GM21825 (cell line): ENCODE data around the gene STK39.

Source experiments
- ATAC-seq: cut with Tn5 transposase; IDR thresholded peaks from one replicate; pipeline ENCODE4 v1.9.1; 2021; ENCODE audit warnings: mild to moderate bottlenecking, moderate library complexity; ENCODE audit not compliant: unreplicated experiment

STK39 gene

GRCh38 chr2:168185583-168186274, 61.7 kb downstream of the STK39 start:
- ATAC-seq, result no peak

DNA sequence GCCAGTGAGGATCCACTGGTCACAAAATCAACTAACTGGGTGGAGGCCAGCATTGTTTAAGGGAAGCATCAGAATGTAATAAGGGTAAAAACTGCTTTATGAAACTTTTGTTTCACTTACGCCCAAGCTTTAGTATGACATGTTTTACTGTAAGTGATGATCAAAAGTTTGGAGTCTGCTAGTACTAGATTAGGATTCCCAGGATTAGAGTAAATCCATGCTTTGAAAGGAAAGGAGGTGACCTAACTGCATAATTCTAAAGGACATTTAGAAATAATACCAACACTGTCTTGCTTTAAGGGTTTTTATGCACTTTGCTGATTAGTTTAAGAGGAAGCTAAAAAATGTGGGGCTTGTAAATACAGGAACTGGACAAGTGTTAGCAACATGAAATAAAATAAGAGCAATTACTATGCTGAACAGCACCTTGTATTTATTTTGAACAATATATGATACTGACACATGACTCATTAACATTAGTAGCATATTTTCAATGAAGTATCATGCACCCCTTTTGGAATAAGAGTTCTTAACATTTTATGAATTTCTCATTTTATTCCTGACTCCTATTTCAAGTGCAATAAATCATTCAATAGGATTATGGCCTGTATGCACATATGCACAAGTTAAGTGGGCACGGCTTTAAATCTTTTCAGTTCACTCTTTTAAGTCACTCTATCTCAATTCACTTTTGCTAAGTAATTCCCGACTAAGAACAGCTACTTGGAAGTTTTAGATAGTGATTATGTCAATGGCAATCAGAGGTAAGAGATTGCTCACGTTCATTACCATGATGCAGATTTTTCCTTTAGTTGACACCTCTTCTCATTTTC, 62.5 kb downstream of the STK39 start:
- no peak for ATAC-seq

DNA sequence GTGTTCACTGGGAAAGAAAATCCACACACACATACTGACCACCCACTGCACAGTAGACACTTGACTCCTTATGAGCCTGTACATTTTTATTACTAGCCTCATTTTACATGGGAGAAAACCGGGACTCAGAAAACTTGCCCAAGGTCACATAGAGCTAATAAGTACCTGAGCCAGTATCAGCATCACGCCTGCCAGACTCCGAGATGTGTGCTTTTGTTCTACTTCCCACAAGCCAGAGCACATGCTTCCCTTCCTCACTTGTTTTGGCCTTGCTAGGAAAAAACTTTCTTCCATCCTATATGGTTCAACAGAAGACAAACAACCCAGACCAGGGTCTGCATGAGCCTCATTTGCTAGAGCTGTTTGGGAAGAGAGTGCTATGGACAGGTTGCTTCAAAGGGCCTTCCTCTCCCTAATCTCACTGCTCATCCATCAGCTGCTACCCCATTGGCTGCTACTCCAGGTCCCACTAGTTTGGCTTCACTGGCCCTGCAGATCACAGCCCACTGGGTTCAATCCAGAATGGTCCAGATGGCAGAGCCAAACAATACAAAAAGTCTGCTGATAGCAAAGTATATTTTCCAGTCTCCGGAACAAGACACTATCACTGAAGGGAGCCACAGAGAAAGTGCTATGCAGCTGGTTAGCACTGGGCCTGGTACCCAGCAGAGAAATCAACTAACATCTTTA, 63.9 kb downstream of the STK39 start:
- ATAC-seq, result no peak

DNA sequence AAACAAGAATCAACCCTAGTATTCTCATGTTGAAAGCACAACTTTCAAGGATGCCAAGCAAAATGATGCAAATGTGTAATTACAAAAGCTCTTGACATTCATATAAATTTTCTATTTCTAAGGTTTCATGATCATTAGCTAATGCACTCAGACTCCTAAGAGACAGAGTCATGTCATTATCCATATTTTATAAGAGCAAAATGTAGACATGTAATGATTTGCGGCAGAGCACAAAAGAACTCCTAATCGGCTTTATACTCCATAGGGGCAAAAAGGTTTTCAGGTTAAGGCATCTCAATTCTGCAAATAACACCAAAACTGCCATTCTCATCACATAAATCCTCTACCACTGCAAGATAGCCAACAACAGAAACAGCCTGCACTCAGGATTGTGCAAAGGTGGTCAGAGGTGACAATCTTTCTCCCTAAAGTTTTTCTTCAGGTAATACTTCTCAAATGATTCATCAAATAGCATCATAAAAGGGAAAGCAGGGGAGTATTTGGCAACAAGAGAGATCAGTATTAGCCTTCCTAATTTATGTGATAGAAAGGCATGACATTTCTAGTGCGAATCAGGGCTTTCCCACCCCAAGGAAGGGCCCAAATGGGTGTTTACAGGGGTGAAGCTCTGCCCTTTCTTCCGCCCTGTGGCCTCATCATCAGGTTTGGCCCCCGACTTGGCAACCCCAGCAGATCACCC, 64.7 kb downstream of the STK39 start:
- ATAC-seq, result no peak

DNA sequence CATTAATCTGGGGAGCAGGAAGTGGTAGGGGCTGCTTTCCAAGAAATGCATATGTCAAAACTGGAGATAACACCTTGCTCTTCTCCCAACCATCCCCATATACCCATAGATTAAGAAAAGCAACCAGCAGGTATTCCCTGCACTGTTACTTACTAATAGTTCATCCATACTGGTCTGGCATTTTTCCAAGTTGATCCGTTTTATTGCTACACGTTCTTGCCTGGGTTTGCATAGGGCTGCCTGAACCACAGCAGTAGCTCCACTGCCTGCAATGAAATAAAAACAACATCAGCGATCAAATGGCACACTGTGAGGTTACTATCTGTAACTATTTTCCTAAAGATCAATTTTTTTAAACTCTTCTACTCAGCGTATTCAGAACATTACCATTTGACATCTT, 65.6 kb downstream of the STK39 start:
- ATAC-seq, result no peak

GRCh38 chr2:168180914-168181313, 66.5 kb downstream of the STK39 start:
- no peak for ATAC-seq

- no peak for ATAC-seq
Measured at GRCh38 chr2:168180483-168180882, 66.9 kb downstream of the STK39 start.

DNA sequence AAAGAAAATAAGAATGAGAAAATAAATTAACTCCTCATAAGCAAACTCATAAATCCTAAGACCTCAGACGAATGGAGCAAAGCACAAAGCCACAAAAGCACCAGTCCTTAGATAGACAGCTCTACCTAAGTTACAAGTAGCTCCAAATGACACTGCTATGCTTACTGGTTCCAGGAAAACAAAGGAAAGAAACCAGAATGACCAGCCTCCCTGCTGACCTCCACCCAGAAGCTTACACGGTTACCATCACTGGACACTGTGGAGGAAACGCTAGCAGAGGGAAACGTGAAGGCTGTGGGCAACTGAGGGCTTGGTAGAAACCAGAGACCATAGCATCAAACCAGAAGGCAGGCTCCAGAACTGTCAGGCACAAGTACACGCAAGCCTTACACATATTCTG, 67.8 kb downstream of the STK39 start:
- ATAC-seq, result no peak

GRCh38 chr2:168178520-168179324, 68.7 kb downstream of the STK39 start:
- no peak for ATAC-seq

- ATAC-seq, result no peak
Measured at GRCh38 chr2:168176402-168176801, 71.0 kb downstream of the STK39 start.

DNA sequence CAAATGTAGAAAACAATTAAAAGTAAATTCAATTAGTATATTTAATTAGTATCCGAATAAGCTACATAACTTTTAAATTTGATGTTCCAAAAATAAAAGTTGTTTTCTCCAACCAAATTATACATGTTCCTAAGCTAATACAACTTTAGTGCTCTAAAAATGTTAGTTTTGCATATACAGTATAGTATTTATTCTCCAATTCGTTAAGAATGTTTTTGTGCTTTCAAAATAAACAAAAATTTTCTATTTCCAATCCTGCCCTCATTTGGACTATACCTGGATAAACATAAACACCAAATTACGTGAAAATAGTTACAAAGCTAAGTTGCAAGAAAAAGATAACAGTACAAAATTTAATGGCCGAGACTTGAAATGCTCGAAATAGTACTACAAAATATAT, 71.9 kb downstream of the STK39 start:
- no peak for ATAC-seq

DNA sequence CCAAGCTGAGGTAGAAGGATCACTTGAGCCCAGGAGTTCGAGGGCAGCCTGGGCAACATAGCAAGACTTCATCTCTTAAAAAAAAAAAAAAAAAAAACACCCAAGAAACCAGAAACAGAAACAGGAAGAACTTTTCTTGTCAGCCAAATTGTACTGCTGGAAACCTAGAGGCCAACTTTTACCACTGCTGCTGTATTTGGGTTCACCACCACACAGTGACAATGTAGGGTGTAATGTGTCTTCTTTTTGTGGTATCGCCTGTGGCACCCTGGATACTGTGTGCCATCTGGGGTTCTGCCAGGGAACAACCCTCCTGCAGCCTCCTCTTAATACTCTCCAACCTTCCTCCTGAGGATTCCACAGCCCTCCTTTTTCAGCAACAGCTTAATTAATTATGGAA, 72.6 kb downstream of the STK39 start:
- no peak for ATAC-seq

DNA sequence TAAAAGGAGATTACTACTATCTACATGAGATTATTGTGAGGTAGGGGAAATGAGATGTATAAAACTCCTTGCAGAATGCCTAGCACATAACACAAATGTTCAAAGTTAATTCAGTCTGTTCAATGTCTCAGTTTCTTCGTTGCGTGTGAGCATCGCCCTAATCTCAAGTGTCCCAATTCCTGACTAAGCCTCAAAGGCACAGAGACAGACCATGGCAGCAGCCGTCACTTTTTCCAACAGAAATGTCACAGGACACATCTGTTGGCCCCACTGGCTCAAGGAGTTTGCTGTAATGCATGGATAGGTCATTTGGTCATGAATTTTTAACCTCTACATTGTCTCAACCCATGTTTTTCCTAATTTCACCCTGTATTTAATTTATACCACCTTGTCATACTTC, 75.3 kb downstream of the STK39 start:
- ATAC-seq, result no peak

DNA sequence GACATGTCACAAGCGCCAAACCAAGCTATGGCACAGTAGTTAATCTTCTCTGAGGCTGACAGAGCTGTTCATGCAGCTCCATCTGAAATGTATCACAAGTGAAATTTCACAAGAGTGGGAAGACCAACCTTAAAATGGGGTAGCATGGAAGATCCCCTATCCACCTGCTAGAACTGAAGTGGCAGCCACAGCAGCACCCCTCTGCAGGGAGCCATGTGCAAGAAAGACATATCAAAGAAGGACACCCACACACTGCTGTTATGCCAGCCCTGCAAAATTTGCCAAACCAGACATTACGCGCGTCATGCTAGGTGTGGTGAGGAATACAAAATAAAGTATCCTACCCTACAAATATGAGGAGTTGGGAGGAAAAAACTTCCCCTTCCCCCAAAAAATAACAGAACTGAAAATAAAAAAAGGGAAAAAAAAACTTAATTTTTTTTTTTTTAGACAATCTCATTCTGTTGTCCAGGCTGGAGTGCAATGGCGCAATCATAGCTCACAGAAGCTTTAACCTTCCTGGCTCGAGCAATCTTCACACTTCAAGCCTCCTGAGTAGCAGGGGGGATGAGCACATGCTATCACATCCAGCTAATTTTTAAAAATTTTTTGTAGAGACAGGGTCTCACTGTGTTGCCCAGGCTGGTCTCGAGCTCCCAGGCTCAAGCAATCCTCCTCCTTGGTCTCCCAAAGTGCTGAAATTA, 76.2 kb downstream of the STK39 start:
- ATAC-seq, result no peak

GRCh38 chr2:168169097-168169745, 78.2 kb downstream of the STK39 start:
- ATAC-seq, result no peak

DNA sequence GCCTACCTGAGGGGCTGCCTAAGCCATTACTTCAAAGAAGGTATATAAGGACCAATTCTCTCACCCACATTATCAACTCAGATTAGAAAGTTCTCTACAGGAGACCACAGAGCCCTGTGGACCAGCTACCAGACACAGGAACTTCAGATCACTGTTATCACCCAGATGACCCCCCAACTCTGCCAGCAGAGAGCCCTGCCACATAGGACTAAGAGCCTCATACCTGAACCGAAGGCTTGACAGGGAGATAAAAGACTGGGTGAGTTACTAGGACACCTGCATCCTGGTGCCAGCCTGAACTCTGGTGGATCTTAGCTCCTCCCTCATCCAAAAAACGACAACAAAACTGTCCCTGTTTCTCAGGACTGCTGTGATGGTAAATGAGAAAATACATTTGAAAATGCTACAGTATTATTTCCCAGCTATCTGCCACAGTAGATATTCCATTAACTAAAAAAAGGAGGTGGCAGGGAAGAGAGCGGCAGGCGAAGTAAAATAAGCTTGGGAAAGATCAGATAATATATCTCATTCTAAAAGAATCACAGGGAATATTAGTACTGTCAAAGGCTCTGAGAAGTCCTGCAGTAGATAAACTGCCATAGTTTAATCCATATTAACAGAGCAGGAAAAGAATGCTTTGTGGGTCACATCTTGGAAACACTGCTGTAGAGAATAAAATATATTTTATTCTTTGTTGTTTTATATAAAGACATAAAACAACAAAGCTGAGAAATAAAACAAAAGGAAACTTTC, 79.7 kb downstream of the STK39 start:
- ATAC-seq, result no peak

DNA sequence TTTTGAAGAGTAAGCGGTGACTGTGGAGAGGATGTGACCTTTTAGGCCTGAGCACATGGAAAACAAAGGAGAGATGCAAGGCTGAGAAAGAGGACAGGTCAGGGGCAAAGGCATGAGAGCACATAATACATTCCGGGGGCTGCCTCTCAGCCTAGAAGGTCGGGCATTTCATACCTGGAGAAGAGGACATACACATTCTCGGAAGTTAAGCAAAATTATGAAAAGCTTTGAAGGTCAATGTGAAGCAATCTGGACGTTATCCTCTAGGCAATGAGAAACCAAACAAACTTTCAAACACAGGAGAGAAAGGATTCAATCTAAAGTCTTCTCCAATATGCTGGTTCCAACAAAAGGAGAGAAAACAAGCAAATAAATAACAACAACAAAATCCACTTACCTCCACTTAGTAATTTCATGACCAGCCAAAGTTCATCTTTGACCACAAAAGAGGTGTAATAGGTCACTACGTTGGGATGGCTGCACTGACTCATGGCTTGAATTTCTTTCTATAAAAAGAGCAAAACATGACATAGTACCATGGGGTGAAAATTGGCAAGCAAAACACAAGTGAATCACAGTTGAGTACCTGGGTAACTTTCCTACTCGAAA, 80.4 kb downstream of the STK39 start:
- ATAC-seq, result no peak
